ENCODE data around the gene PDHX. TPM values are rescaled to one million over a fixed set of nuclear protein-coding genes. Genes with fewer than 3 reads are reported as not detected.
A peak's percentile ranks its signal among the peaks of the same experiment; 100 is the strongest.

The PDHX gene
- total and polyA plus RNA-seq, 10 of the 15 experiments (the other 5 are each of a cell fraction or from before 2014, with no cell fraction given): 14.5 to 41.9 (median 28.0) TPM

DNA sequence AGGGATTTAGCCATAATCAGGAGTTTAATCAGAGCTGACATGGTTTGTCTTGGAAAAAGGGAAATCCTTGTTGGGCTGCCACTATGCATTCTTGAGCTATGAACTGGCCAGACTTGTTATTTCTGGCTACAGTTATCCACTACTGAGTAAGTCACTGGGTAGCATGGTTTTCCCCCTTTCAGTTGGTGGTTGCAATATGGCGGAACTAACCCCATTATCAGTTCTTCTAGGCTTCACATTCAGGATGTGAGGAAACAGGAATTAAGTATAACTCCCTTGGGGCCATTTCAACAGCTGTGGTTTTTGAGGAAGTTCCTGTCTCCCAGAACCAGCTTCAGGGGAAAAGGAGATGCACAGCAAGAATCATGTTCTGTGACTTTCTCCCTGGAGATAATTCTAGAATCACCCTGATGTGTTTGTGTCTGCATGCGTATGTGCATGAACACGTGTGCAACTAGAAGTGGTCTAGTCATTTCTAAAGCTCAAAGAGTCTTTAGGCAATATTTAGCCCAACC lies 119.5 kb downstream of the PDHX start:
- FAIRE-seq (peak; percentile 65), ATAC-seq (peak; percentile 64), DNase-seq (ENCODE audit: low read depth, low spot score) (peak; percentile 85)
- 1% methylated on average over 3 of the region's 3 CpGs for WGBS (ENCODE audit: insufficient coverage, insufficient replicate concordance, low lambda C conversion rate, missing lambda C conversion rate)
- ChIA-PET POLR2A (interaction anchor here (1.1 to 1.2 kb wide), 3 partner anchors 20 to 106 kb away, joined by 3 to 5 read pairs (median 4); no protein-coding TSS in a partner anchor), CTCF (interaction anchor here (0.8 to 1.9 kb wide), 8 partner anchors 15 to 203 kb away, joined by 3 to 6 read pairs (median 4); no protein-coding TSS in a partner anchor), SMC1A (ENCODE audit: uncharacterized antibody, unreplicated experiment) (interaction anchor here (0.6 to 4.1 kb wide), 22 partner anchors 9 to 475 kb away, joined by 3 to 33 read pairs (median 4); no protein-coding TSS in a partner anchor), RAD21 (ENCODE audit: unreplicated experiment) (interaction anchor here (0.8 to 2.2 kb wide), 10 partner anchors 15 to 145 kb away, joined by 3 to 13 read pairs (median 5); no protein-coding TSS in a partner anchor)
- no peaks in the 10 kb centered on the region for H3K36me3 ChIP-seq (ENCODE audit: control insufficient read depth in 2 of 2, insufficient read depth in 2 of 2, low read length in 1 of 2)
- H3K27ac ChIP-seq (ENCODE audit: control insufficient read depth, insufficient read depth): peak overlapping the region; percentile 68
- no peaks in the 10 kb centered on the region for H3K27me3 ChIP-seq (replicated peaks in 1 of 2; ENCODE audit: control insufficient read depth in 2 of 2, insufficient read depth in 2 of 2, low read length in 1 of 2)
- BruUV-seq (replicated peaks): no TSS peak
- no peak overlapping the region for H2AFZ ChIP-seq (ENCODE audit: control insufficient read depth, low read depth, low read length)
- no peak overlapping the region for H3K4me3 ChIP-seq
- in situ Hi-C loops (cut with MboI) (no loop called here), intact Hi-C loops (cut with micrococcal nuclease; ENCODE audit: unreplicated experiment) (loop anchor here (1.0 kb wide), 4 partner anchors 24 to 90 kb away; no protein-coding TSS in a partner anchor)
- no peaks in the 10 kb centered on the region for H3K9me3 ChIP-seq (replicated peaks; ENCODE audit: control insufficient read depth, insufficient read depth, low read length)
- no peak overlapping the region for H3K9ac ChIP-seq (ENCODE audit: control insufficient read depth, insufficient read depth, low read length)
- no peaks in the 10 kb centered on the region for H3K79me2 ChIP-seq (ENCODE audit: control insufficient read depth, insufficient read depth, low read length)
- no peaks in the 10 kb centered on the region for H4K20me1 ChIP-seq (ENCODE audit: control insufficient read depth, insufficient read depth)
- peak overlapping the region; percentile 7; the same call in 1 of the 2 replicates for H3K4me2 ChIP-seq (ENCODE audit: control insufficient read depth, insufficient read depth)
- H3K4me1 ChIP-seq (ENCODE audit: control insufficient read depth, insufficient read depth, low read length): peaks cover 31% of the 10 kb centered on the region
- TF ChIP-seq MEF2B (IDR thresholded peaks at IDR 0.05; ENCODE audit: partially characterized antibody, poor library complexity, severe bottlenecking) (peak; percentile 95), NFYB (IDR thresholded peaks at IDR 0.05; ENCODE audit: insufficient read depth, low read depth, low read length) (no peak), MTA3 (IDR thresholded peaks at IDR 0.05; ENCODE audit: borderline replicate concordance, low read length) (peak; percentile 29; the same call in 1 of the 2 replicates), CREM (IDR thresholded peaks at IDR 0.05; ENCODE audit: low read depth) (peak; percentile 59; the same call in 1 of the 2 replicates), STAT3 (IDR thresholded peaks at IDR 0.05; ENCODE audit: low read depth, low read length) (0 out of 2 replicates have a peak, but pooled peaks have one; percentile 45), SPI1 (IDR thresholded peaks at IDR 0.05; ENCODE audit: borderline replicate concordance, insufficient read depth, low read depth, low read length) (peak; percentile 49), ETV6 (conservative IDR thresholded peaks at IDR 0.05 in 1 of 2, IDR thresholded peaks at IDR 0.05 in 1 of 2; ENCODE audit: borderline replicate concordance in 1 of 2, low read depth in 1 of 2) (peak in 1 of 2 experiments; percentile 94; a peak in 2 of 4 replicates), POU2F2 (IDR thresholded peaks at IDR 0.05; ENCODE audit: borderline replicate concordance, low read depth, low read length) (peak; percentile 57; the same call in 1 of the 3 replicates), HSF1 (IDR thresholded peaks at IDR 0.05; ENCODE audit: low read depth, low read length) (no peak), ZNF687 (IDR thresholded peaks at IDR 0.05) (peak; percentile 45), KLF5 (IDR thresholded peaks at IDR 0.05; ENCODE audit: partially characterized antibody) (peak; percentile 18), BMI1 (IDR thresholded peaks at IDR 0.05; ENCODE audit: borderline replicate concordance) (no peak), MTA2 (IDR thresholded peaks at IDR 0.05; ENCODE audit: low read depth) (peak; percentile 62), RB1 (IDR thresholded peaks at IDR 0.05; ENCODE audit: borderline replicate concordance) (no peak)

All from GM12878 (cell line).